Stimulated activated CD8-positive, alpha-beta memory T cell treated with anti-CD3 and anti-CD28 coated beads, Interleukin-12 subunit alpha, Interleukin-12 subunit beta, amount 100 ng/mL, for 24 hours (primary cell): ENCODE measurements around the gene FLT1.

Experiments used
- DNase-seq: peaks from one replicate; pipeline ENCODE4 v3.0.0-alpha.2; 2020; ENCODE audit errors: extremely low read depth

FLT1 gene

DNA sequence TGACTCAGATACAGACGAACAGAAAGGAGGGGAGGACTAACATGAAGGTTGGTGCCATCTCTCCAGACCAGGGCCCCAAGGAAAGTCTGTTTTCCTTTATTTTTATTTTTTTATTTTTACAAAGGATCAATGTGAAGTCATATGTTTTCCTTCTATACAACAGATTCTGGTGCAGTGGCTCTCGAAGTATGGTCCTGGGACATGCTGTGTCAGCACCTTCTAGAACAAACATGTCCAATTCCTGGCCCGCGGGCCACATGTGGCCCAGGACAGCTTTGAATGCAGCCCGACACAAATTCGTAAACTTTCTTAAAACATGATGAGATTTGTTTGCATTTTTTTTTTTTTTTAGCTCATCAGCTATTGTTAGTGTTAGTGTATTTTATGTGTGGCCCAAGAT, 174.7 kb downstream of the FLT1 start:
- DNase-seq, result no peak

- no peak for DNase-seq
Observed at GRCh38 chr13:28319528-28319927, 175.4 kb downstream of the FLT1 start.

GRCh38 chr13:28318496-28318895, 176.4 kb downstream of the FLT1 start:
- DNase-seq, result no peak

- no peak for DNase-seq
Observed at GRCh38 chr13:28316836-28317235, 178.1 kb downstream of the FLT1 start.

DNA sequence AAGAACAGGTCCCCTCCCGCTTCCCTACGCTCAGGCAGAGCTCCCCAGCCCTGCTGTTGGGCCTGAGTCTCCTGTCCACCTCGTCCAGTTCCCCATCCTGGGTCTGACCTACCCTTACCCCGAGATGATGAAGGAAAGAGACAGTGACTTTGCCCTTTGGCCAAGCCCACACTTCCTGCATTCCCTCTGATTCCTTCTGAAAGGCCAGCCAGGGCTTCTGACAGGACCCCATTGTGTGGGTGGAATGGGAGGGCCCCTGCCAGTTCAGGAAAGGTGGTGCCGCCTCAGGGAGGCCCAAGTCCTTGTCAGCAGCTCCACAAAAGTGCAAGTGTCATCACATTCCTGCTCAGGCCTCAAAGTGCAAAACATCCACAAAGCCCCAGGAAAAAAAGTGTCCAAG, 178.8 kb downstream of the FLT1 start:
- no peak for DNase-seq

GRCh38 chr13:28314879-28315278, 180.0 kb downstream of the FLT1 start:
- no peak for DNase-seq

GRCh38 chr13:28313579-28313978, 181.3 kb downstream of the FLT1 start:
- no peak for DNase-seq

GRCh38 chr13:28306325-28306724, 188.6 kb downstream of the FLT1 start:
- DNase-seq, result no peak

- no peak for DNase-seq
Observed at GRCh38 chr13:28301839-28302238, 193.1 kb downstream of the FLT1 start.

DNA sequence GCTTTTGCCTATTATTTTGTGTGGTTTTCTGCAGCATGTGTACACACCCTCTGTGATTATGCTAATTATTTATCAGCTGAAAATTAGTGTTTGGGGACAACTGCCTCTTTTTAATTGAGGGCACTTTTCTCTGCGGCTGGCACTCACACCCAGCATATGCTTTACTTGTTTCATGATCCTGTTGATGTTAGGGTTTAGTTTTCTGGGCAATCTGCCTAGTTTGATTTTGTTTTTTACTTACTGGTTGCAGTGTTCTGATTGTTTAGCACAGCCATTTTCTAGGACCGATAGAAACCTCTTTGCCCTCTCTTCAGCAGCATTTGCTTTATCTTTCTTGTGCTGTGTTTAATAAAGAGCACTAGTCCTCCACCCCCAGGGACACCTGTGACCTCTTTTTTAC, 195.0 kb downstream of the FLT1 start:
- no peak for DNase-seq

DNA sequence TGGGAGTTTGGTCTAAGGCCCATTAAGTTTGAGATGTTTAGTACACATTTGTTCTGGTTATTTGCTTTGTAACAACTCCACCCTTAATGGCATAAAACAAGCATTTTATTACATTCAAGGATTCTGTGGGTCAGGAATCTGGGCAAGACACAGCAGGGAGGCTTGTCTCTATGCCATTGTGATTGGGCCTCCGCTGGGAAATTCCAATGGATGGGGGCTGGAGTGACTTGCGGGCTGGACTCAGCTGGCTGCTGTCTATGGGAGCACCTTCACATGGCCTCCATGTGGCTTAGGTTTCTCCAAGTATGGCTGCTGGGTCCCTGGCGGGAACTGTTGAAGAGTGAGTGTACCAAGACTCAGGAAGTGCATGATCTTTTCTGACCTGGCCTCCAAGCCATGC, 197.6 kb downstream of the FLT1 start:
- DNase-seq, result no peak

DNA sequence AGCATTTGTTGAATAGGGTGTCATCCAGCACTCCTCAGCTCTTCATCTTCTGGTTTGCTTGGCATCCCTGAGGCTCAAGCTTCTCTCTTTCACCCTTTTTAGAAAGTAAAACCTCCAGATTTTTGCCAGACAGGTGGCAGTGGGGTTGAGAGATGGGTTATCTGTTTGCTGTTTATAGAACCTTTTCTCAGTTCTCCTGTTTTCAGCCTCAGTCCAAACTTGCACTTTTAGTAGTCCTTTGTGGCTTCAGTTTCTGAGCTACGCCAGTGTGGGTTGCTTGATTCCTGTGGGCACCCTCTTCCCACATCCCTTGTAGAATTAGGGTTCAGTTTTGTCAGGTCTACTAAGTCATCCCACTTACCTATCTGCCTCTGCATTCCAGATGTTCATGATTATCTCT, 208.7 kb downstream of the FLT1 start:
- DNase-seq, result no peak

GRCh38 chr13:28283600-28283999, 211.3 kb downstream of the FLT1 start:
- no peak for DNase-seq

DNA sequence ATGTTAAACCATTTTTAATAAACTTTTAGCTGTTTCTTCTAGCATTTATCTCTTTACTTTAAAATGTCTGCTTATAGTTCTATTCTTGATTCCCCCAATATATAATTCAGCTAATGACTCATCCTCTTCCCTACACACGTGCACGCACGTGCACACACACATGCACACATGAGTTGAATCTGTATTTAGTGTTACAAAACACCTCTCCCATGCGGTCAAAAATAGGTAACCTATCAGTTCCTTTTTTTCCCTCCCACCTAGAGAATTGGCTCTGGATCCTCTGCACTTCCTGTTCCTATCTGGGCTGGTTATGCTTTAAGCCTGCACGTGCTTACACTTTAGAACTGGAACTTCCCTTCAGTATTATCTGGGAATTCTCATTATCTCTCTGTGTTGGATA, 212.5 kb downstream of the FLT1 start:
- DNase-seq, result no peak

GRCh38 chr13:28273919-28274318, 221.0 kb downstream of the FLT1 start:
- DNase-seq, result no peak

DNA sequence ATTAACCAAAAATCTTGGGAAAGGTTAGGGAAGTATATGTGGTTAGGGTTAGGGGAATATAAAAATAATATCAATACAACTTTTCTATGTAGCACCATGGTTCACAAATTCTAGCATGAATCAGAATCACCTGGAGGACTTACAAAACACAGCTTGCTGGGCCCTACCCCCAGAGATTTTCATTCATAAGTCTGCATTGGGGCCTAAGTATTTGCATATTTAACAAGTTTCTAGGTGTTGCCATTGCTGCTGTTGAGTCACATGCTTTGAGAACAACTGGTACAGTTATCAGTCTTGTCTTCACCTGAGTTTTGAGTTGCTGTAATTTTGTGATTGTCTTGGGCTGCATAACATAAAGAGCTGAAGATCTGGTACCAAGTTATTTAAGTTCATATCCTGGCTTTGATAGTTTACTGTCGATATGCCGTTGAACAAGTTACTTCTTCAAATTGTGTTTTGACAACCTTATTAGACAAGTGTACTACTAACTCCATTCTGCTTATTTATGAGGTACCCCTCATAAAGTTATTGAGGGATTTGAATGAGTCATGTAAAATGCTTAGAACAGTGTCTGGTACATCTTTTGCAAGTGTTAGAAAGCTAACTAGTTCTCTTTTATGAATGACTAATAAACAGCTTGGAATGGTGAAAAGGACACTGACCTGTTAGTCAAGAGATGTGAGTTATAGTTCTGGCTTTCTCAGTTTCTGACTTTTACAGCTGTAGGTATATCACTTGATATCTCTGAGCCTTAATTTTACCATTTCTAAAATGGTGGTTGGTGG, 223.7 kb downstream of the FLT1 start:
- DNase-seq, result no peak

GRCh38 chr13:28268800-28269223, 226.1 kb downstream of the FLT1 start:
- no peak for DNase-seq

DNA sequence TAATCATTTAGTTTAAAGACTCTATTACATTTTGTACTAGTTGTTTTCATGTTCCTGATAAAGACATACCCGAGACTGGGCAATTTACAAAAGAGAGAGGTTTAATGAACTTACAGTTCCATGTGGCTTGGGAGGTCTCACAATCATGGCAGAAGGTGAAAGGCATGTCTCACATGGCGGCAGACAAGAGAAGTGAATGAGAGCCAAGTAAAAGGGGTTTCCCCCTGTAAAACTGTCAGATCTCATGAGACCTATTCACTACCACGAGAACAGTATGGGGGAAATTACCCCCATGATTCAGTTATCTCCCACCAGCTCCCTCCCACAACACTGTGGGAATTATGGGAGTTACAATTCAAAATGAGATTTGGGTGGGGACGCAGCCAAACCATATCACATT, 227.4 kb downstream of the FLT1 start:
- DNase-seq, result no peak

- DNase-seq, result no peak
Observed at GRCh38 chr13:28258417-28258816, 236.5 kb downstream of the FLT1 start.

- no peak for DNase-seq
Observed at GRCh38 chr13:28257305-28257704, 237.6 kb downstream of the FLT1 start.

DNA sequence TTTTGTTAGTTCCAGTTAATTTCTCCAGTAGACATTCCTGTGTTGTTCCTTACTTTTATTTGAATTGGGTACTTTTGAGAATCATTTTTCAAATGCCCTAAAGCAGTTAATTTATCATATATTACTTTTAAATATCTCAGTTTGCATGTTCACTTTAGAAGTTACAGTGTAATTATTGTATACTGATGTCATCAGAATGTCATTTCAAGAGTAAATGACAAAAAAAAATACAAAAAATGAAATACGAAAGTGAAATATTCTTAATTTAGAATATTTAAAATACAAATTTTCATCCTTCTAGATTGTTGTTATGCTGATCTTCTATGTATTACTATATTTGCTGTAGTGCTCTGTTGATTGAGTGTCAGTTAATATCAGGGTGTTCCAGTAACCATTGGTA, 242.4 kb downstream of the FLT1 start:
- DNase-seq, result no peak

DNA sequence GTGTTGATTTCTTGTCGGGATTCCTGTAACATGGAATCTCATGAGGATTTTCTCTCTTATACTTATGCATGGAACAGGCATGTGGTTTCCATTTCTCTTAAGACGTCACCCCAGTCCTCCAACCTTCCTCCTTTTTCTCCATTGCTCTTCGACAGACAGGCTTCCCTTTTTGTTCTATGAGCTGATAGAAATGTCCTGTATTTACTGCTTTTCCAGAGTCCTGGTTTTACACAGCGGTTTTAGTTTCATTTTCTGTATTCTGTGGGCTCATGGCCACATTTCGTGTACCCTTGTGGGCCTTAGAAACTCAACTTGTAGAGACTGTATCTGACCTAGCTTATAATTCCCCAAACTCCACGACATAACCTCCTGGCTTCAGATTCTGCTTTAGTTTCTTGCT, 243.5 kb downstream of the FLT1 start:
- no peak for DNase-seq

DNA sequence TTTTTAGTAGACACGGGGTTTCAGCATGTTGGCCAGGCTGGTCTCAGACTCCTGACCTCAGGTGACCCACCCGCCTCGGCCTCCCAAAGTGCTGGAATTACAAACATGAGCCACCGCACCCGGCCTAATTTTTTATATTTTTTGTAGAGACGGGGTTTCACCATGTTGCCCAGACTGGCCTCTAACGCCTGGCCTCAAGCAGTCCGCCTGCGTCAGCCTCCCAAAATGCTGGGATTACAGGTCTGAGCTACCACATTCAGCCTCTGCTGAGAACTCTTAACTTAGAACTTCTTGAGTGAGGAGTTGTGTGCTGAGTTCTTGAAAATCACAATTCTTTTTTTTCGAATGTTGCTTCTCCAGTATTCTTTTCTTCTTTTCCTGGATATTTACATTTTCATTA, 244.4 kb downstream of the FLT1 start:
- no peak for DNase-seq
